HepG2 (cell line): Measurements from ENCODE around the gene BMP2K. TPM values are rescaled to one million over a fixed set of nuclear protein-coding genes. Genes with fewer than 3 reads are reported as not detected.

Experiments
- ATF3 ChIP-seq: sonication (generic); formaldehyde crosslinking; IDR thresholded peaks from 2 replicates; pipeline ENCODE4 v1.4.0; 2020; ENCODE audit warnings: missing genetic modification reagents
- CC2D1A ChIP-seq: sonication (generic); formaldehyde crosslinking; IDR thresholded peaks from 2 replicates; pipeline ENCODE4 v1.8.1; 2023; ENCODE audit warnings: mild to moderate bottlenecking, missing genetic modification reagents
- ELK4 ChIP-seq: sonication (generic); formaldehyde crosslinking; IDR thresholded peaks from 2 replicates; pipeline ENCODE4 v1.9.0; 2021; ENCODE audit warnings: missing genetic modification reagents, borderline replicate concordance
- FOXK2 ChIP-seq: fragments of 450-650 bp; IDR thresholded peaks from 2 replicates; pipeline ENCODE4 v1.6.1; 2016
- FOXO1 ChIP-seq: sonication (generic); formaldehyde crosslinking; IDR thresholded peaks from 2 replicates; pipeline ENCODE4 v1.4.0; 2020; ENCODE audit warnings: missing genetic modification reagents
- FUBP1 ChIP-seq: sonication (generic); formaldehyde crosslinking; IDR thresholded peaks from 2 replicates; pipeline ENCODE4 v1.5.1; 2020; ENCODE audit warnings: missing genetic modification reagents, mild to moderate bottlenecking, borderline replicate concordance
- HDAC1 ChIP-seq: sonication (generic); formaldehyde crosslinking; IDR thresholded peaks from 2 replicates; pipeline ENCODE4 v1.5.1; 2020; ENCODE audit warnings: mild to moderate bottlenecking, missing genetic modification reagents
- HOXA3 ChIP-seq: sonication (generic); formaldehyde crosslinking; IDR thresholded peaks from 2 replicates; pipeline ENCODE4 v1.5.0; 2020; ENCODE audit warnings: missing genetic modification reagents
- IRF2 ChIP-seq: IDR thresholded peaks from 2 replicates; pipeline ENCODE4 v1.6.1; 2018; ENCODE audit warnings: missing genetic modification reagents, missing compliant biosample characterization
- NR2F6 ChIP-seq, 2 experiments: IDR thresholded peaks; 2 replicates each; pipeline ENCODE4 v1.6.1; 2016; ENCODE audit warnings: antibody characterized with exemption in 1 of 2, mild to moderate bottlenecking in 1 of 2
- PATZ1 ChIP-seq: sonication (generic); formaldehyde crosslinking; IDR thresholded peaks from 2 replicates; pipeline ENCODE4 v1.4.0; 2020; ENCODE audit warnings: missing genetic modification reagents
- PHF20 ChIP-seq: sonication (generic); formaldehyde crosslinking; IDR thresholded peaks from 2 replicates; pipeline ENCODE4 v1.5.0; 2020; ENCODE audit warnings: mild to moderate bottlenecking, missing genetic modification reagents
- POLR2AphosphoS2 ChIP-seq: IDR thresholded peaks from 2 replicates; pipeline ENCODE4 v1.6.1; 2011; ENCODE audit warnings: low read depth, low read length, improper control_type of control experiment
- SCMH1 ChIP-seq: sonication (generic); formaldehyde crosslinking; IDR thresholded peaks from 2 replicates; pipeline ENCODE4 v1.9.0; 2021; ENCODE audit warnings: missing genetic modification reagents, mild to moderate bottlenecking, borderline replicate concordance
- TFDP1 ChIP-seq: IDR thresholded peaks from 2 replicates; pipeline ENCODE4 v1.6.1; 2016; ENCODE audit warnings: missing compliant biosample characterization, missing genetic modification reagents, borderline replicate concordance
- UBTF ChIP-seq: sonication (generic); formaldehyde crosslinking; IDR thresholded peaks from 2 replicates; pipeline ENCODE4 v1.4.0; 2020; ENCODE audit warnings: mild to moderate bottlenecking, missing genetic modification reagents
- ZNF3 ChIP-seq: IDR thresholded peaks from 2 replicates; pipeline ENCODE4 v1.7.0; 2017; ENCODE audit warnings: inconsistent platforms
- ZNF329 ChIP-seq: sonication (generic); formaldehyde crosslinking; IDR thresholded peaks from 2 replicates; pipeline ENCODE4 v1.9.0; 2021; ENCODE audit warnings: low read depth, mild to moderate bottlenecking, missing genetic modification reagents
- ZNF598 ChIP-seq: sonication (generic); formaldehyde crosslinking; IDR thresholded peaks from 2 replicates; pipeline ENCODE4 v1.5.1; 2020; ENCODE audit warnings: mild to moderate bottlenecking, missing genetic modification reagents, borderline replicate concordance
- ZNF7 ChIP-seq: IDR thresholded peaks from 2 replicates; pipeline ENCODE4 v1.6.1; 2016; ENCODE audit warnings: missing biosample characterization, missing genetic modification reagents
- ZNF709 ChIP-seq: sonication (generic); formaldehyde crosslinking; IDR thresholded peaks from 2 replicates; pipeline ENCODE4 v1.5.0; 2020; ENCODE audit warnings: mild to moderate bottlenecking, missing genetic modification reagents
- polyA plus RNA-seq, 8 experiments: library from polyadenylated mRNA; depleted of rRNA in 3 of 8; stranded (reverse) in 7 of 8; unstranded in 1 of 8; fragments of >200 nt; fragmentation: Illumina TruSeq in 4 of 8; extraction: Trizol in 4 of 8; gene quantifications; 2 replicates each; pipeline versions ENCODE4 v1.2.1 to v1.2.3, GENCODE V29; 2011 to 2016; ENCODE audit warnings: low read depth in 4 of 8, missing spikeins in 1 of 8, mixed read lengths in 1 of 8; ENCODE audit not compliant: insufficient read depth in 1 of 8
- total RNA-seq, 5 experiments: library from RNA; depleted of rRNA; stranded (reverse); fragments of >200 nt; fragmentation: Illumina TruSeq; extraction: Trizol; gene quantifications; 2 replicates each; pipeline ENCODE4 v1.2.3, GENCODE V29; 2016; ENCODE audit warnings: low read depth in 1 of 5

BMP2K gene
- total and polyA plus RNA-seq, 2 of the 13 experiments (the other 11 are each of a cell fraction or from before 2014, with no cell fraction given) = 8.6 to 15.2 TPM

- TF ChIP-seq ELK4 (CRISPR knock-in tag) = no peak
- peak; percentile 59 for TF ChIP-seq PATZ1
- TF ChIP-seq CC2D1A = no peak
- no peak for TF ChIP-seq FOXK2
- TF ChIP-seq PHF20 (CRISPR knock-in tag) = peak; percentile 28; the same call in 1 of the 2 replicates
- TF ChIP-seq IRF2 = no peak
- TF ChIP-seq HOXA3 (CRISPR knock-in tag) = peak; percentile 91
- no peak for TF ChIP-seq POLR2AphosphoS2
- TF ChIP-seq ZNF7 (CRISPR knock-in tag) = no peak
- no peak for TF ChIP-seq SCMH1
- TF ChIP-seq NR2F6 (IDR thresholded peaks at IDR 0.05) = no peak
- TF ChIP-seq NR2F6 (CRISPR knock-in tag; IDR thresholded peaks at IDR 0.05) = no peak
- no peak for TF ChIP-seq FOXO1 (CRISPR knock-in tag)
- TF ChIP-seq ZNF709 = no peak
- TF ChIP-seq ATF3 (CRISPR knock-in tag) = 0 out of 2 replicates have a peak, but pooled peaks have one; percentile 30
- TF ChIP-seq TFDP1 = peak; percentile 58; the same call in 1 of the 2 replicates
- TF ChIP-seq ZNF329 (CRISPR knock-in tag) = 0 out of 2 replicates have a peak, but pooled peaks have one; percentile 57
- no peak for TF ChIP-seq FUBP1 (CRISPR knock-in tag)
- TF ChIP-seq HDAC1 (CRISPR knock-in tag) = peak; percentile 25; the same call in 1 of the 2 replicates
- no peak for TF ChIP-seq ZNF598 (CRISPR knock-in tag)
- TF ChIP-seq UBTF (CRISPR knock-in tag) = peak; percentile 42; the same call in 1 of the 2 replicates
- no peak for TF ChIP-seq ZNF3 (CRISPR knock-in tag)
Measured at GRCh38 chr4:78938868-78939666, 162.9 kb downstream of the BMP2K start, which contains the start of gene PAQR3 (continued).
